Hepatocyte (in vitro differentiated cells): ENCODE data around the gene SPRN. TPM values are rescaled to one million over a fixed set of nuclear protein-coding genes. Genes with fewer than 3 reads are reported as not detected.
"Not testable (repeated sequence)": the region's sequence is repeated elsewhere in the genome, so short reads cannot be mapped to it uniquely, and the experiment has no call there.

Experiments
- DNase-seq: peaks from one replicate; pipeline ENCODE4 v3.0.0-alpha.2; 2016; ENCODE audit warnings: low spot score
- H2AFZ ChIP-seq: fragments of 200-600 bp; sonication (generic); 2 replicates; pipeline ENCODE4 v1.6.0; 2016; ENCODE audit warnings: antibody characterized with exemption, mild to moderate bottlenecking
- H3K27ac ChIP-seq: fragments of 200-600 bp; sonication (generic); 2 replicates; pipeline ENCODE4 v1.5.1; 2016; ENCODE audit warnings: mild to moderate bottlenecking
- H3K27me3 ChIP-seq: fragments of 200-600 bp; sonication (generic); 2 replicates; pipeline ENCODE4 v1.6.1; 2016
- H3K36me3 ChIP-seq: fragments of 200-600 bp; sonication (generic); replicated peaks from 2 replicates; pipeline ENCODE4 v1.5.1; 2016; ENCODE audit warnings: low read depth; ENCODE audit not compliant: insufficient read depth
- H3K4me1 ChIP-seq: fragments of 200-600 bp; sonication (generic); 2 replicates; pipeline ENCODE4 v1.5.1; 2016; ENCODE audit warnings: mild to moderate bottlenecking, moderate library complexity; ENCODE audit not compliant: insufficient read depth
- H3K4me2 ChIP-seq: fragments of 200-600 bp; sonication (generic); 2 replicates; pipeline ENCODE4 v1.6.0; 2016
- H3K4me3 ChIP-seq: fragments of 200-600 bp; sonication (generic); 2 replicates; pipeline ENCODE4 v1.5.1; 2016; ENCODE audit warnings: mild to moderate bottlenecking
- H3K79me2 ChIP-seq: fragments of 200-600 bp; sonication (generic); 2 replicates; pipeline ENCODE4 v1.6.0; 2017; ENCODE audit warnings: mild to moderate bottlenecking
- H3K9me2 ChIP-seq: fragments of 200-600 bp; sonication (generic); replicated peaks from 2 replicates; pipeline ENCODE4 v1.6.0; 2017; ENCODE audit warnings: mild to moderate bottlenecking; ENCODE audit not compliant: insufficient read depth
- H3K9me3 ChIP-seq: fragments of 200-600 bp; sonication (generic); 2 replicates; pipeline ENCODE4 v1.5.1; 2016; ENCODE audit warnings: low read depth, mild to moderate bottlenecking
- H4K20me1 ChIP-seq: fragments of 200-600 bp; sonication (generic); 2 replicates; pipeline ENCODE4 v1.6.0; 2016; ENCODE audit warnings: mild to moderate bottlenecking; ENCODE audit not compliant: insufficient read depth, poor library complexity, severe bottlenecking
- EZH2 ChIP-seq: fragments of 200-600 bp; sonication (generic); IDR thresholded peaks from 2 replicates; pipeline ENCODE4 v1.6.1; 2016; ENCODE audit warnings: antibody characterized with exemption, mild to moderate bottlenecking, borderline replicate concordance
- EZH2phosphoT487 ChIP-seq: fragments of 200-600 bp; sonication (generic); IDR thresholded peaks from one replicate; pipeline ENCODE4 v1.6.1; 2018; ENCODE audit warnings: antibody characterized with exemption, mild to moderate bottlenecking, low read depth, moderate library complexity; ENCODE audit not compliant: unreplicated experiment, severe bottlenecking
- WGBS: methylation state at CpG from one replicate; pipeline ENCODE4 v1.1.6; 2016; ENCODE audit warnings: low lambda C conversion rate; ENCODE audit errors: missing lambda C conversion rate; 5-methylcytosine and 5-hydroxymethylcytosine counted together
- polyA plus RNA-seq: library from polyadenylated mRNA; unstranded; fragments of >200 nt; fragmentation: Nextera tagmentation; extraction: Ambion mirVana; gene quantifications from 2 replicates; pipeline ENCODE4 v1.2.1, GENCODE V29; 2016
- total RNA-seq: library from RNA; depleted of rRNA; stranded (reverse); fragments of >200 nt; gene quantifications from 2 replicates; pipeline ENCODE4 v1.2.3, GENCODE V29; 2014
- TF ChIP-seq, protein P1 (sequence below): fragments of 200-600 bp; sonication (generic); IDR thresholded peaks from 2 replicates; pipeline ENCODE4 v1.5.1; 2016; ENCODE audit warnings: antibody characterized with exemption, mild to moderate bottlenecking; ENCODE audit not compliant: poor library complexity

Gene SPRN
- total and polyA plus RNA-seq, 2 experiments from 2014 or later = 0.97 to 2.7 TPM

DNA sequence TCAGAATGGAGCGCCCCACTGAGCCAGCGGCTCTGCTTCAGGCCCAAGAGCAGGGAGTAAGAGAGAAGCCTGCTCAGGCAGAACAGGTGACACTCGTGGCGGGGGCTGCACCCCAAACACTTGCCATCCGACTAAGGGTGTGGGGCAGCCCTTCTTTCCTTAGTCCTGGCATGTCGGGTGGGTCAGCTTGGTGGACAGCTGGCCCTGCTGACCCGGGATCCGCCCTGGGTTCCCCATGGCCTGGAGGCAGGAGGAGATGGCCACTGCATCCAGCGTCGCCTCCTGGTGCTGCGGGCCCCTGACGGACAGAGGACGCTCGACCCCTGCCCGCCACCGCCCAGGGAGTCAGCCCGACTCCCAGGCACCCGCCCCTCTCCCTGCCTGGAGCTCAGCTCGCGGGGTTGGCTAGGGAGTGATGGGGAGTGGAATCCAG lies 46.6 kb downstream of the SPRN start:
- H3K27ac ChIP-seq = peak overlapping the region; percentile 99
- WGBS = 42% methylated on average over 18 of the region's 20 CpGs

DNA sequence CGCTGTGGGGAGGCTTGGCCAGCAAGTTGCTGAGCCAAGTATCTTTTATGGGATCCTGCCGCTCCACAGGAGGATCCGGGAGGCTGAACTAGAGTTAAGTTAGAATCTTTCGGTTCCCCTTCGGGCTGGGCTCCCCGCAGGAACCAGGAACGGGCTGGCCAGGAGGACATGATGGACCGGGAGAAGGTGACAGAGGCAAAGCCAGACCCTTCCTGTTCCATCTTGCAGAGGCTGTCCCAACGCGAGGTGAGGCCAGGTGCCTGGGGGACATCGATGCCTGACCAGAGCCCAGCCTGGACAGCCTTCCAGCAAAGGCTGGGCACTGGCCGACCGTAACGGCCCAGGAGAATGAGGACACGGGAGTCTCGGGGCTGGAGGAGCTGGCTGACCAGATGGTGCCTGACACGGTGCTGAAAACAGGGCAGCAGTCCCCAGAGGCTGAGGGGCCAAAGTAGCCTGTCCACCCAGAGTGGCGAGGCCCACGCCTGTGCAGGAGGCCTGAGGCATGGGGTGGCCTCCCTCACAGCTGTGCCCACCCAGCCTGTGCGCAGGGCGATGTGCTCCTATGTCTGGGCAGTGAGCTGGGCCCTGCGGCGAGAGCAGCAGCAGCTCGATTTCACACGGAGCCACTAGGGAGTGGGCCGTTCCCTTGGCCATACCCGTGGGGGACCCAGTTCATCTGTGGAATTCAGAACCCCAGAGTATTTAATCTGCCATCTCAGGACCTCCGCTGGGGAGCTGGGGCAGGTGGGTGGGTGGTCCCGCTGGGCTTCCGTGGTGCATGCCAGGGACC lies 47.2 kb downstream of the SPRN start:
- Histone ChIP-seq H3K79me2 (peaks cover 14% of the 10 kb centered on the region), H4K20me1 (no peaks in the 10 kb centered on the region), H3K27ac (peak overlapping the region; percentile 99), H3K27me3 (no peaks in the 10 kb centered on the region), H3K4me3 (no peak overlapping the region), H3K4me1 (peaks cover 13% of the 10 kb centered on the region), H3K9me2 (no peaks in the 10 kb centered on the region), H2AFZ (no peak overlapping the region), H3K36me3 (no peaks in the 10 kb centered on the region), H3K4me2 (peak overlapping the region; percentile 100), H3K9me3 (no peaks in the 10 kb centered on the region)
- DNase-seq = no peak
- TF ChIP-seq EZH2phosphoT487 (no peak), EZH2 (no peak)
- TF ChIP-seq, protein P1, sequence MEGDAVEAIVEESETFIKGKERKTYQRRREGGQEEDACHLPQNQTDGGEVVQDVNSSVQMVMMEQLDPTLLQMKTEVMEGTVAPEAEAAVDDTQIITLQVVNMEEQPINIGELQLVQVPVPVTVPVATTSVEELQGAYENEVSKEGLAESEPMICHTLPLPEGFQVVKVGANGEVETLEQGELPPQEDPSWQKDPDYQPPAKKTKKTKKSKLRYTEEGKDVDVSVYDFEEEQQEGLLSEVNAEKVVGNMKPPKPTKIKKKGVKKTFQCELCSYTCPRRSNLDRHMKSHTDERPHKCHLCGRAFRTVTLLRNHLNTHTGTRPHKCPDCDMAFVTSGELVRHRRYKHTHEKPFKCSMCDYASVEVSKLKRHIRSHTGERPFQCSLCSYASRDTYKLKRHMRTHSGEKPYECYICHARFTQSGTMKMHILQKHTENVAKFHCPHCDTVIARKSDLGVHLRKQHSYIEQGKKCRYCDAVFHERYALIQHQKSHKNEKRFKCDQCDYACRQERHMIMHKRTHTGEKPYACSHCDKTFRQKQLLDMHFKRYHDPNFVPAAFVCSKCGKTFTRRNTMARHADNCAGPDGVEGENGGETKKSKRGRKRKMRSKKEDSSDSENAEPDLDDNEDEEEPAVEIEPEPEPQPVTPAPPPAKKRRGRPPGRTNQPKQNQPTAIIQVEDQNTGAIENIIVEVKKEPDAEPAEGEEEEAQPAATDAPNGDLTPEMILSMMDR = no peak
- 93% methylated on average over 30 of the region's 30 CpGs for WGBS

More for the DNA sequence above, 46.6 kb downstream of the SPRN start:
- TF ChIP-seq EZH2 = no peak
- Histone ChIP-seq H3K9me2 (no peaks in the 10 kb centered on the region), H4K20me1 (no peaks in the 10 kb centered on the region), H3K4me2 (peak overlapping the region; percentile 100), H3K9me3 (no peaks in the 10 kb centered on the region), H3K27me3 (no peaks in the 10 kb centered on the region), H2AFZ (peak overlapping the region; percentile 100), H3K4me1 (peaks cover 13% of the 10 kb centered on the region), H3K36me3 (no peaks in the 10 kb centered on the region), H3K4me3 (peak overlapping the region; percentile 77), H3K79me2 (peaks cover 11% of the 10 kb centered on the region)
- DNase-seq = no peak

DNA sequence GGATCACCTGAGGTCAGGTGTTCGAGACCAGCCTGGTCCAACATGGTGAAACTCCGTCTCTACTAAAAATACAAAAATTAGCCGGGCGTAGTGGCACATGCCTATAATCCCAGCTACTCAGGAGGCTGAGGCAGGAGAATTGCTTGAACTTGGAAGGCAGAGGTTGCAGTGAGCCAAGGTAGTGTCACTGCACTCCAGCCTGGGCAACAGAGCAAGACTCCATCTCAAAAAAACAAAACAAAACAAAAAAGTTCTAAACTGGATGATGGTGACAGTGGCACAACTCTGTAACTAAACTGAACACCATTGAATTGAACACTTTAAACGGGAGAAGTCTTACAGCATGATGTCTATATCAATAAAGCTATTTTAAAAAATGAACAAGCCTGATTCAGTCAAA lies 48.2 kb downstream of the SPRN start:
- H3K27ac ChIP-seq, H3K36me3 ChIP-seq, H3K4me3 ChIP-seq, H3K4me2 ChIP-seq, H3K27me3 ChIP-seq, H4K20me1 ChIP-seq, DNase-seq, H2AFZ ChIP-seq, H3K9me3 ChIP-seq, H3K9me2 ChIP-seq: not testable (repeated sequence)
- Histone ChIP-seq H3K4me1 (peaks cover 13% of the 10 kb centered on the region), H3K79me2 (peaks cover 19% of the 10 kb centered on the region)
- WGBS = 93% methylated on average over 5 of the region's 5 CpGs

DNA sequence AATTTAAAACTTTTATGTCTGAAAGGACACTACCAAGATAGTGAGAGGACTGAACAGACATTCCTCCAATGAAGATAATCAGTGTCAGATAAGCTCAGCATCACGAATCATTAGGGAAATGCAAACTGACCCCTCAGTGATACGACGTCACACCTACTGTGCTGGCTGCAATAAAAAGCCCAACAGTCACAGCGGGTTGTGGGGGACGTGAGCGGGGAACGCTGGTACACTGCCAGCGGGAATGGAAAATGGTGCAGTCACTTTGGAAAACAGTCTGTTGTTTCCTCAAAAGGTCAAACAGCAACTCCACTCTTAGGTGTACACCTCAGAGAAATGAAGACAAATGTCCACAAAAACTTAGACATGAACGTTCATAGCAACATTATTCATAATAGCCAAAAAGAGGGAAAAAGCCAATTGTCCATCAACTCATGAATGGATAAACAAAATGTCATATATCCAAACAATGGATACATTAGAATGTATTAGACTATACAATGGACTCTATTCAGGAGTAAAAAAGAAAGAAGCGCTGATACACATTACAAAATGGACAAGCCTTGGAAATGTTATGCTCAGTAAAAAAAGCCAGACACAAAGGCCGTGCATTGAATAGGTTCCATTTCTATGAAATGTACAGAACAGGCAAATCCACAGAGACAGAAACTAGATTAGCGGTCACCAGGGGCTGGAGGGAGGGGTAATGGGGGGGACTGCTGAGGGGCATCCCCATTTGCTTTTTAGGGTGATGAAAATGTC lies 48.9 kb downstream of the SPRN start:
- Histone ChIP-seq H3K36me3 (no peaks in the 10 kb centered on the region), H4K20me1 (no peaks in the 10 kb centered on the region), H3K9me3 (no peaks in the 10 kb centered on the region), H3K79me2 (peaks cover 19% of the 10 kb centered on the region), H3K4me2 (no peak overlapping the region), H3K27ac (peak overlapping the region; percentile 12), H3K4me3 (no peak overlapping the region), H3K9me2 (no peaks in the 10 kb centered on the region), H3K4me1 (peaks cover 13% of the 10 kb centered on the region), H2AFZ (no peak overlapping the region), H3K27me3 (no peaks in the 10 kb centered on the region)
- TF ChIP-seq EZH2phosphoT487 = no peak
- 70% methylated on average over 12 of the region's 12 CpGs for WGBS
- DNase-seq = no peak
